MV-4-11 (cell line): Measurements from ENCODE around the gene CDC25A.

ENCODE experiments used
- DNase-seq: peaks from one replicate; lab custom pipeline; 2025; lab: John Stamatoyannopoulos, UW

Gene CDC25A

DNA sequence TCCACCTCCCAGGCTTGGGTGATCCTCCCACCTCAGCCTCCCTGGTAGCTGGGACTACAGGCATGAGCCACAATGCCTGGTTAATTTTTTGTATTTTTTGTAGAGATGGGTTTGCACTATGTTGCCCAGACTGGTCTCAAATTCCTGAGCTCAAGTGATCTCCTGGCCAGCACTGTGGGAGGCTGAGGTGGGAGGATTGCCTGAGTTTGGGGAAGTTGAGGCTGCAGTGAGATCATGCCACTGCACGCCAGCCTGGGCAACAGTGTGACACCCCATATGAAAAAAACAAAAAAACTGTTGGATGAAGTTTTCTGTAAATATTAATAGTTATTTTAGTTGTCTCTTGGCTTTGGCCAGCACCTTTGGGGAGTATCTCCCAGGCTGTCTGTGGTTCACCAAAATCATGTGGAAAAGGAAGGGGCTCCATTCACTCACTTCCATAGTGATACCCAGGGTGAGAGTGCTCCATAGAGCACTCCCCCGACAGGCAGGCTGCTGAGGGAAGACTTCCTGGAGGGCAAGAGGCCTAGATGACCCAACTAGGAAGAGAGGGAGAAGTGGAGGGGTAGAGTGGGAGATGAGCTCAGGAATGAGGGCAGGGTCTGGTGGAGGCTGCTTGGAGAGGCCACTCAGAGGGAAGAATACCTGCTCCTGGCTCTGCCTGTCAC lies 47.1 kb downstream of the CDC25A start:
- no peak for DNase-seq

DNA sequence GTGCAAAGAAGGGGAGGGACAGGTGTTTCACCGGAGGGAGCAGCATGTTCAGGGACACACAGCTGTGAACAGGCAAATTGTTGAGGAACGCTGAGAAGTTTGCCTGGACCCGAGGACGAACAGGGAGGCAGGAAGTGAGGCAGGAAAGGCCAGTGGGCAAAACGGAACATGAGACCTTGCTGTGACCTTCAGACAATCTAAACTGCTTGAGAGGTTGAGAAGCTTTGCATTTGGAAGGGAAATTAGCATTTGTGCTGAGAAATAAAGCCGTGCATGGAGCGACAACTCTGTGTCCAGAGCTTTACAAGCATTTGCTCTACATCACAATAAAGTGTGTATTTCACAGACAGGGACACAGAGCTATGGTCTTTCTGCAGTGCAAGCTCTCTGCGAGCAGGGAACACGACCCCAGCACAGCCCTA lies 47.9 kb downstream of the CDC25A start:
- no peak for DNase-seq

DNA sequence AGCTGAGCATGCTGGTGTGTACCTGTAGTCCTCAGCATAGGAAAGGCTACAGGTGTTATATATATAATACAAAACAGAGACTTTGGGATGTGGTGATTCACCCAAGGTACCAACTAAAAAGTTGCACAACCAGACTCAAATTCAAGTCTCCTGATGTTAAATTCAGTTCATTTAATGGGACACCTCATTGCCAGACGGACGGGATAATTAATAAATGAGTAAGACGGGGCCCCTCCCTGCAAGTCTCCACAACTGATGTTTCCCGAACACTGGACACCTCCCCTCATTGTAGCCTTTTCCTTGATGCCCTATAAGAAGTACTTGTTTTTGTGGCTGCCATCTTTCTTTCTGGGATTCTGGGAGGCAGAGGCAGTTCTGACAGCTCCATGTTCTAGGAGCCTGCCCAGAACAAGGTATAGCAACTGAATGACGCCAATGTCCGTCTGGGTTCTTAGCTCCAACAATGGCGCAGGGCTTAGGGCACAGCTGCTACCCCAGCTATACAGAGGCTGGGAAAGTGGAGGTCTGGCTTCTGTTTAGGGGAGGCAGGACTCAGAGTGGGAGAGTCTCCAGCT lies 50.7 kb downstream of the CDC25A start:
- no peak for DNase-seq

DNA sequence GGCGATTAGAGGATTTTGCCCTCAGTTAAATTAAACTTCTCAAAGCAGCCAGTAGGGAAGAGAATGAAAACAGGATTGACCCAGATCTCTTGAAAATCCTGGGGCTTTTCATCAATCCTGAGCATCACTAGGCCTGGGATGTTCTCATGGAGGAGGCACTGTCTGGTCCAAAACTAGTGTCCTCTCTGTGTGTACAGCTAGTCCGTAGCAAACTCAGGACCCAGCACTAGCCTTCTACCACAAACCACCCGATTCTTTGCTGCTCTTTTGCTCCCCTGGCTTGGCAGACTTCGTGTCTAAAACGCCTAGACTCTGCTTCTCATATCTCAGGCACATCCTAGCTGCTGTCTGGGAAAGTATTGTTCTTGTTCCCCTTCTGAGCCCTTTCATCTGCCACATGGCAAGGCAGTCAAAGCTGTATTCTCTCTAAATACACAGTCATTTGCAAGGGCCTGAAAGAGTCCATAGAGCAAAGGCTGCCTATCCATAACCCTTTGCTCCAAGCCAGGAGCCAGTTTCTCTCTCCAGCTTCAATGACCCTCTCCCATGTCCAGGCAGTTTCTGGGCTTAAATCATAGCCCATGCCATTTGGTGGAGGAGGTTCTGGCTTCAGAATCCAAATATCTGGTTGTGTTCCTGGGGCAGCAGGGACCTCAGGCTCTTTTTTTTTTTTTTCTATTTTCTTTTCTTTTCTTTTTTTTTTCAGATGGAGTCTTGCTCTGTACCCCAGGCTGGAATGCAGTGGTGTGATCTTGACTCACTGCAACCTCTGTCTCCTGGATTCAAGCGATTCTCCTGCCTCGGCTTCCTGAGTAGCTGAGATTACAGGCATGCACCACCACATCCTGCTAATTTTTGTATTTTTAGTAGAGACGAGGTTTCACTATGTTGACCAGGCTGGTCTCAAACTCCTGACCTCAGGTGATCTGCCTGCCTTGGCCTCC lies 52.4 kb downstream of the CDC25A start:
- DNase-seq: no peak

DNA sequence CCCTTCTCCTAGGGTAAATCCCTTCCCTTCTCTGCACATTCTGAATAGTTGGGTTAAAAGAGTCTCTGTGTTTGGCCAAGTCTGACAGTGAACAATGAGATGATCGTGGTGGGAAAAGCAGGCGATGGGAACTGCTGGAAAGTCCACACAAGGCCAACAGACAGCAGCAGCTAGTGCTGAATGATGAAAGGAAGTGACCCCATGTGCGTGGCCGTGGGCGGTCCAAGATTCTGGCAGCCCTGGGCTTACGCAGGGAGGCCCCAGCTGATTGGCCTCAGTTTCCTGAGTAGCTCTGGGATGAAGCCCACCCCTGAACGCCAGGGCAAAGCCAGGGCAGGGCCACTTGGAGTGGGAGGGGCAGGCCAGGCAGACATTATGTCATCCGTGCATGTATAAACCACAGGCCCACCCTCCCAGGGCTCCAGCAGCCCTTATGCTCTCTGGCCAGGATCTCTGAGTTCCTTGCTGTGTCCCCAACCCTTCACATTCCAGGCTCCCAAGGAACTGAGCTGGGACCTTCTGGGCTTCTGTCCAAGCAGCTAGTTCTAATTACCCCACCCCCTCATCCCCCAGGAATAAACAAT lies 57.8 kb downstream of the CDC25A start:
- DNase-seq: no peak

DNA sequence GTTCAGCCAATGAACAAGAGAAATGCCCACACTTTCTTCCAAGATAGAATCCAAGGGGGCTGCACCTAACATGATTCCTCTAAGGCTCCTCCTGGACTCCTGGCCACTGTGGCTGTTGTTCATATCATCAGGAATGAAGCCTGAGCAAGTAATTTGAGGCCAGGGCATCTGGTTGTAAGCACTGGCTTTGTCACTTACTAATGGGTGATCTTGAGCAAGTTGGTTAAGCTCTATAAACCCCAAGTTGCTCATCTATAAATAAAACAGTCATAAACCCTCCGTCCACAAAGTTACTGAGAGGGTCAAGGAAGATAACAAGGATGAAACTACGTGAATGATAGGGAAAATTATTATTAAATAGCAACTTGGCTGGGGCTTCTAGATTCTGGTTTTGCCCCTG lies 58.3 kb downstream of the CDC25A start:
- DNase-seq: no peak

DNA sequence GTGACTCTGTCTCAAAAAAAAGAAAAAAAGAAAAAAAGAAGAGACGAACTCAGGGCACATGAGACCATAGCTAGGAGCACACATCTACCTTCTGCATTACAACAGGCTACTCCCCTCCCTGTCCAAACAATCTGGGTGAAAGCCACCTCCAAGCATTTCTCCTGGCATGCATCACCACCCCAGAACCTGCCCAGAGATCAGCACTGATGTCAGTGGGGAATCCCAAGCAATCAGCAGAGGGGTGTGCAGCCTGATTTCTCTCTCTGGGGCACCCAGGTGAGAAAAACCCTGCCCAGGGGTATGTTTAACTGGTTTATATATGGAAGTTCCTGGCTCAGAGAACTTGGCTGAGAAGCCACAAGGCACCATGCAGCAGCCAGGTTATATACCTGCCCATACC lies 59.4 kb downstream of the CDC25A start:
- DNase-seq: no peak

DNA sequence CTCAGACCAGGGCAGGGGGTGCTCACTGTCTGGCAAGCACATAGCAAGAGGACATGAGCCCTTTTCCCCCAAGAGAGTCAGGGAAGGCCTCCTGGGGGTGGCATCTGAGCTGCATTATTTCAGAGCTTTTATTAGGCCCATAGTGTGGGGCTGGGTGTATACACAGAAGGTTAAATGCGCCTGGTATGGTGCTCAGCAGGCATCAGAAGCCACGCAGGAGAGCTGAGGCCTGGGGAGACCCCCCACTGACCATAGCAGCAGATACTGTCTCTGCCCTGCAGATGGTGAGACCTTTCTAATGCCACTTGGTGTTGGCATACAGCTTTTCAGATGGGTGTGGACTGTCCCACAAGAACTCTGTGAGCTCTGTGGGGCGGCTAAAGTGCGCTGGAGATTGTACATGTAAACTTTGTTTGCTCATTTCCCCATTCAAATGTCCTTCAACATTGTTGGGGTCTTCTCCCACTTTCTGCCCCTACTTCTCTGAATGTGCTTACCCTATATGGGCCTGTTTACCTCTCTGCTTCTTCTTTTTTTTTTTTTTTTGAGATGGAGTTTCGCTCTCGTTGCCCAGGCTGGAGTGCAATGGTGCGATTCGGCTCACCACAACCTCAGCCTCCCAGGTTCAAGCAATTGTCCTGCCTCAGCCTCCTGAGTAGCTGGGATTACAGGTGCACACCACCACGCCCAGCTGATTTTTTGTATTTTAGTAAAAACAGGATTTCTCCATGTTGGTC lies 62.2 kb downstream of the CDC25A start:
- DNase-seq: no peak

DNA sequence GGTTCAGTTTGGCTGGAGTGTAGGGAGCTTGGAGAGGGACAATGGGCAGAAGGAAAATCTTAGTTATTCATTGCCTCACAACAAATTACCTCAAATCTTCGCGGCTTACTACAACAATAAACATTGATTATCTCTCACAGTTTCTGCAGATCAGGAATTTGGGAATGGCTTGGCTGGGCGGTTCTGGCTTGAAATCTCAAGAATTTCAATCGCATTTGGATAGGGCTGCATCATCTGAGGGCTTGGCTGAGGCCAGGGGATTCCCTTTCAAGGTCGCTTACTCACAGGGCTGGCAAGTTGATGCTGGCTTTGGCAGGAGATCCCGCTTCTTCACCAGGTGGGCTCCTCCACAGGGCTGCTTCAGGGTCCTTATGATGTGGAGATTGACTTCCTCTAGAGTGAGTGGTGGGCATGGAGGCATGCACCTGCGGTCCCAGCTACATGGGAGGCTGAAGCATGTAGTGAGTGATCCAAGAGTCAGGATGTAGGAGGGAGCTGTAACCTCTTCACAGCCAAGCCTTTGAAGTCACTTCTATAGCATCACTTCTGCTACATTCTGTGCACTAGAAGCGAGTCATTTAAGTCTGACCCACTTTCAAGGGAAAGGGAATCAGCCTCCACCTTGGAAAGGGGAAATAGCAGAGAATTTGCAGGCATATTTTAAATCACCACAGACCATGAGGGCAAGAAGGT lies 63.1 kb downstream of the CDC25A start:
- DNase-seq: peak; percentile 38

DNA sequence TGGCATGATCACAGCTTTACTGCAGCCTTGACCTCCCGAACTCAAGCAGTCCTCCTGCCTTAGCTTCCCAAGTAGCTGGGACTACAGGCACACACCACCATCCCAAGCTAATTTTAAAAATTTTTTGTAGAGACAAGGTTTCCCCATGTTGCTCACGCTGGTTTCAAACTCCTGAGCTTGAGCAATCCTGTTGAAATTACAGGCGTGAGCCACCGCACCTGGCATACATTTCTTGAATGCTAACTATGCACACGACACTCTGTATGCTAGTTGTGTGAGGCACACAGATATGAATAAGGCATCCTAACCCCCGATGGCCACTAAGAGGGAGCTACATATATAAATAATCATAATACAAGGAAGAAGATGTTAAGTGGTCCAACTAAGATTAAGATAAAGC lies 64.9 kb downstream of the CDC25A start:
- no peak for DNase-seq

DNA sequence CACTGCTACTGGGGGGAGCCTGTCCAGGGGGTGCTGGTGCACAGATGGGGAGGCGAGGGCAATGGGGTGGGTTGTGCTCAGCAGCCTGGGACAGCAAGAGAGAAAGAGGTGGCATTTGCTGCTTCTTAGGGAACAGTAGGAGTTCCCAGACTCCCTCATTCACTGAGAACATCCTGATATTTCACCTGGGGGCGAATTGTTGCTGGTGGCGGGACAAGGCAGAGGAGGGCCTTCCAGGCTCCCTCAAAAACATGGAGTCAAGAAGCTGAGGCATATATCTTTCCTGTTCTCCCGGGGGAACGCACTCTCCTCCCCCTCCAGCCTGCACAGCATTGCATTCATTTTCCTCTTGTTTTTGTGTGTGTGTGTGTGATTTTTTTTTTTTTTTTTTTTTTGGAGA lies 65.7 kb downstream of the CDC25A start:
- no peak for DNase-seq

DNA sequence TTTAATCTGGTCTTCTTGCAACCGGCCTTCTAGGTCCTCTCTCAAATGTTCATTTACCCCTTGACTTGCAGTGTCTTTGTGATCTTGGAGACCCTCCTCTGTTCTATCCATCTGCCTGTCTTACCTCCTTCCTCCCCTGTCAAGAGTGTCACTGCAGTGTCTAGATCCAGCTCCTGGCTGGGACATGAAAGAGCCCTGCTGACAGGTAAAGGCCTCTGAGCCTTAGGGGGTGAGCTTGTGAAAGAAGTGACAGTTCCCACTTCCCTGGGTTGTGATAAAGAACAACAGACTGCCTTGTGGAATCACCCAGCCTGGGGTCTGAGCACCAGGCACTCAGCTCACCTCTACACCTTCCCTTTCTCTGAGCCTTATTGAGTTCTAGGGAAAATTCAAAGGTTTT lies 68.0 kb downstream of the CDC25A start:
- DNase-seq: no peak

DNA sequence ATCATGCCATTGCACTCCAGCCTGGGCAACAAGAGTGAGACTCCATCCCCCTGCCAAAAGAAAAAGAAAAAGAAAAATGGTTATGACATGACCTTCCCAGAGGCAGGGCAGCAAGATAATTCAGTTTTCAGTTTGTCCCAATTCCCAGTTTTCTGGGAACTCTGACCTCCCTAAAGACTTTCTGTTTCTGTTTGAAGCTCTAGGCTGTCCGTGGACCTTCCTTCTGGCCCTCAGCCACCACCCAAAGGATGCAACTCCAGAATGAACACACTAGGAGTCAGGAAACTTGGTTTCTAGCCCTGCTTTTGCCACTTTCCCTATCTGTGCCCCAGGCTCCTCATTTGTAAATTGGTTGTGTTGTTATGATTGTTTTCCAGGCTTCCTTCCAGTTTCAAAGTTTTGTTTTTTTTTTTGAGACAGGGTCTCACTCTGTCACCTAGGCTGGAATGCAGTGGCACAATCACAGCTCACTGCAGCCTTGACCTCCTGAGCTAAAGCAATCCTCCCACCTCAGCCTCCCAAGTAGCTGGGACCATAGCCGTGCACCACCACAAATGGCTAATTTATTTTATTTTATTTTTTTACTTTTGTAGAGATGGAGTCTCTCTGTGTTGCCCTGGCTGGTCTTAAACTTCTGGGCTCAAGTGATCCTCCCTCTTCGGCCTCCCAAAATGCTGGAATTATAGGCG lies 68.6 kb downstream of the CDC25A start:
- DNase-seq: no peak

DNA sequence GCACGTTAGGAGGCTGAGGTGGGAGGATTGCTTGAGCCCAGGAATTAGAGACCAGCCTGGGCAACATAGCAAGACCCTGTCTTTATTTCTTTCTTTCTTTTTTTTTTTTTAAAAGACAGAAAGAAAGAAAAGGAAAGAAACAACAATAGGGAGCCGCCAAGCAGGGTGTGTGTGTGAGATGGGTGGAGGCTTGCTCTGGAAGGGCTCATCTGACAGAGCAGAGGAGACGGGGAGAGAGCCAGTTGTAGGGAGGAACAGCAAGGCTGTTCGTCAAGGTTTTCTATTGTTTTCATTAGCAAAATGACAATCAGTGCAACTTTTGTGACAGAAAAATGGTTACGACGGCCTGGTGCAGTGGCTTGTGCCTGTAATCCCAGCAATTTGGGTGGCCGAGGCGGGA lies 69.3 kb downstream of the CDC25A start:
- DNase-seq: no peak

DNA sequence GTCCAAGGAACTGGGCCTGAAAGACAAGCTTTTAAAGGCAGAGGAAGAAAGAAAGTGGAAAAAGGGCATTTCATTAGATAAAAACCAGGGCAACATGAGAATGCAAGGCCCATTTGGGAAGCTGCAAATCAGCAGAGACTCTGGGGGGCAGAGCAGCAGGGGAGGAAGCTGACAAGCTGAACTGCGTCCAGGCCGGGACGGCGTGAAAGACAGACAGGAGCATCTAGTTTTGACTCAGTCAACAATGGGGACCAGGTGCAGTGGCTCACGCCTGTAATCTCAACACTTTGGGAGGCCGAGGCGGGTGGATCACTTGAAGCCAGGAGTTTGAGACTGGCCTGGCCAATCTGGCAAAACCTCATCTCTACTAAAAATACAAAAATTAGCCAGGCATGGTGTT lies 69.9 kb downstream of the CDC25A start:
- no peak for DNase-seq

DNA sequence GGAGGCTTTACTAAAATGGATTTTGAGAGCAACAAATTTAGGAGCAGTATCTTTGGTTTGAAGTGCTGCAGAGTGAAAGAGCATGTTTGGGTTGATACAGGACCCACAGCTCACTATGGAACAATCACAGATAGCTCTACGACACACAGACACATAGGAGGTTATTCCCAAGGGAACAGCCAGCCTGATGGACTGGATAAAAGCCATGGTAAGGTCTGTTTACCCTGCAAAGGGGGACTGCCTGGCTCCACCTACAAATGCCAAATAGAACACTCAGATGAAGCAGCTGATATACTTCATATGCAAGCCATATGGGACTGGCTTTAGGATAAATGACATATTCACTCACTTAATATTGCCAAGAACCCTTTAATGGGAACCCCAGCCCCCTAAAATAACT lies 75.4 kb downstream of the CDC25A start:
- no peak for DNase-seq

DNA sequence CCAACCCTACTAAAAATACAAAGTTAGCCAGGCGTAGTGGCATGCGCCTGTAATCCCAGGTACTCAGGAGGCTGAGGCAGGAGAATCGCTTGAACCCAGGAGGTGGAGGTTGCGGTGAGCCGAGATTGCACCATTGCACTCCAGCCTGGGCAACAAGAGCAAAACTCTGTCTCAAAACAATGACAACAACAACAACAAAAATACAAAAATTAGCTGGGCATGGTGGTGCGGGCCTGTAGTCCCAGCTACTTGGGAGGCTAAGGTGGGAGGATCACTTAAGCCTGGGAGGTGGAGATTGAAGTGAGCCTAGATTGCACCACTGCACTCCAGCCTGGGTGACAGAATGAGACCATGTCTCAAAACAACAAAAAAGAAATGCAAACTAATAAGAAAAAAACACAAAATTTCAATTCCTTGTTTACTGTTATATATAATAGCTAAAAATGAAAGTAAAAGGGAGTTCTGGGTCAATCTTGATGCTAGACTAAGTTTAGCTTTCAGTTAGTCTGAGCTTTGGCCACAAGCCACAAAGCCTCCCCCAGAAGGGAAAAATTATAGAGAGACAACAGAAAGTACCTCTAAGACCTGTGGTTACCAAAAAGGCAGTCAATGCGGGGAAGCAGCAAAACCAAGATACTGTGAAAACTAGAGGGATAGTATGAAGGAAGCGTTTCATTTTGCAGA lies 76.0 kb downstream of the CDC25A start:
- peak; percentile 95 for DNase-seq

DNA sequence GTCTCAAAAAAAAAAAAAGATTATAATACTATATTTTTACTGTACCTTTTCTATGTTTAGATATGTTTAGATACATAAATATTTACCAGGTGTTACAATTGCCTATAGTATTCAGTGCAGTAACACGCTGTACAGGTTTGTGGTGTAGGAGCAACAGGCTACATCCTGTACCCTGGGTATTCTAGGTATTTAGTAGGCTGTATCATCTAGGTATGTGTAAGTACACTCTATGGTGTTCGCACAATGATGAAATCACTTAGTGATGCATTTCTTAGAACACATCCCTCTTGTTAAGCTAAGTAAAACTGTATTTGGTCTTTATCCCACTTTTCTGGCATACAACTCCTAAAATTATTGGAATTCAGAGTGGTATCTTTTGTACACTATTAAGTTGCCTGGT lies 77.8 kb downstream of the CDC25A start:
- no peak for DNase-seq

DNA sequence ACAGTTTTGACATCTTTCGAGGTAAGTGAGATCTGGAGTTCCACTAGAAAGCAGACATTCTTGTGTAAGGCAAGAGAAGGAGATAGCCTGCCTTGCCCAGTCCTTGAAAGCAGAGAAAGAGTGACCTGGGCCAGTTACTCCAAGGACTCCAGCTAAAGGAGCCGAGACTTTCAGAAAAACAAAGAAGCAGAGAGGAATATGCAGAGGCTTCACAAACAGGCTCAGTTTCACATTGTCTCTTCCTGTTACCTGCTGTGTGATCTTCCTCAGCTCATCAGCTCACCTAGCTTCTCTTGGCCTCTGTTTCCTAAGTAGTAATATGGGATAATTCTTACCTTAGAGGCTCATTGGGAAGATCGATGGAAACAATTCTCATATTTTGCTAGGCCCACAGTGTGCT lies 81.0 kb downstream of the CDC25A start:
- no peak for DNase-seq
